ENCODE results near the gene PTPRK.
A peak's percentile ranks its signal among the peaks of the same experiment; 100 is the strongest.

Gene PTPRK

GRCh38 chr6:128339635-128340450 is 180.6 kb downstream of the PTPRK start:
- no peak for DNase-seq

- DNase-seq = no peak
Observed at GRCh38 chr6:128337619-128338018, 182.8 kb downstream of the PTPRK start.

- DNase-seq = peak; percentile 19
Observed at GRCh38 chr6:128336436-128337095, 183.8 kb downstream of the PTPRK start.

- DNase-seq = peak; percentile 10
Observed at GRCh38 chr6:128335963-128336362, 184.4 kb downstream of the PTPRK start.

GRCh38 chr6:128333581-128334223 is 186.7 kb downstream of the PTPRK start:
- no peak for DNase-seq

GRCh38 chr6:128327890-128328289 is 192.5 kb downstream of the PTPRK start:
- DNase-seq = peak; percentile 14

- no peak for DNase-seq
Observed at GRCh38 chr6:128323011-128323410, 197.4 kb downstream of the PTPRK start.

GRCh38 chr6:128319946-128320345 is 200.5 kb downstream of the PTPRK start:
- no peak for DNase-seq

- DNase-seq = no peak
Observed at GRCh38 chr6:128319157-128319556, 201.2 kb downstream of the PTPRK start.

- no peak for DNase-seq
Observed at GRCh38 chr6:128316258-128316929, 204.0 kb downstream of the PTPRK start.

- no peak for DNase-seq
Observed at GRCh38 chr6:128314190-128314589, 206.2 kb downstream of the PTPRK start.

- DNase-seq = no peak
Observed at GRCh38 chr6:128311944-128312570, 208.3 kb downstream of the PTPRK start.

- no peak for DNase-seq
Observed at GRCh38 chr6:128310451-128310850, 209.9 kb downstream of the PTPRK start.

- peak; percentile 60 for DNase-seq
Observed at GRCh38 chr6:128307671-128308070, 212.7 kb downstream of the PTPRK start.

- no peak for DNase-seq
Observed at GRCh38 chr6:128305976-128306375, 214.4 kb downstream of the PTPRK start.

- no peak for DNase-seq
Observed at GRCh38 chr6:128305228-128305627, 215.2 kb downstream of the PTPRK start.

GRCh38 chr6:128303870-128304269 is 216.5 kb downstream of the PTPRK start:
- no peak for DNase-seq

GRCh38 chr6:128302942-128303341 is 217.5 kb downstream of the PTPRK start:
- no peak for DNase-seq

- DNase-seq = no peak
Observed at GRCh38 chr6:128295670-128296069, 224.7 kb downstream of the PTPRK start.

- peak; percentile 3 for DNase-seq
Observed at GRCh38 chr6:128290221-128290620, 230.2 kb downstream of the PTPRK start.

- DNase-seq = no peak
Observed at GRCh38 chr6:128284128-128284527, 236.3 kb downstream of the PTPRK start.

GRCh38 chr6:128282961-128283360 is 237.4 kb downstream of the PTPRK start:
- no peak for DNase-seq

- DNase-seq = no peak
Observed at GRCh38 chr6:128280960-128281359, 239.4 kb downstream of the PTPRK start.

All from fibroblast of skin of scalp (primary cell).